ENCODE measurements around the gene SCT.

GRCh38 chr11:650482-650881 lies 23.5 kb upstream of the SCT start:
- no peak for TF ChIP-seq CTCF (IDR thresholded peaks at IDR 0.05)
- no peak for TF ChIP-seq POLR2A (IDR thresholded peaks at IDR 0.05)
